Measurements from ENCODE around the gene LRIG1.

GRCh38 chr3:66366747-66367146 is 134.1 kb downstream of the LRIG1 start:
- TF ChIP-seq CTCF (IDR thresholded peaks at IDR 0.05; ENCODE audit: low read depth, low read length): no peak
- TF ChIP-seq EZH2phosphoT487 (IDR thresholded peaks at IDR 0.05; ENCODE audit: low read depth): no peak

Measured in OCI-LY3 (cell line).